Prostate gland (tissue), 2 donors: ENCODE measurements around the gene CAPN14.

Source experiments
- CTCF ChIP-seq, 4 experiments: fragments of 200-600 bp in 2 of 4; fragments of 450-650 bp in 2 of 4; sonication (generic) in 2 of 4; IDR thresholded peaks; 1 replicate in 3 of 4; 2 replicates in 1 of 4; pipeline ENCODE4 v1.5.1; 2016 to 2019; ENCODE audit warnings: antibody characterized with exemption in 4 of 4, mild to moderate bottlenecking in 2 of 4, moderate library complexity in 2 of 4
- POLR2A ChIP-seq: fragments of 450-650 bp; IDR thresholded peaks from one replicate; pipeline ENCODE4 v1.6.1; 2016; ENCODE audit warnings: antibody characterized with exemption, mild to moderate bottlenecking
- POLR2AphosphoS5 ChIP-seq: sonication (generic); formaldehyde crosslinking; IDR thresholded peaks from one replicate; pipeline ENCODE4 v1.6.1; 2017; ENCODE audit warnings: antibody characterized with exemption

GRCh38 chr2:31197669-31198068 lies 19.6 kb downstream of the CAPN14 start:
- no peak for TF ChIP-seq CTCF (IDR thresholded peaks at IDR 0.05)
- TF ChIP-seq POLR2AphosphoS5 = no peak
- no peak for TF ChIP-seq POLR2A
